GM23338 (cell line): ENCODE data around the gene PER1. TPM values are rescaled to one million over a fixed set of nuclear protein-coding genes. Genes with fewer than 3 reads are reported as not detected.

Source experiments
- ATAC-seq: fragments of 200-7000 bp; cut with Tn5 transposase; 3 replicates; pipeline ENCODE4 v1.9.1; 2020
- DNase-seq: peaks from one replicate; pipeline ENCODE4 v3.0.0-alpha.2; 2015; ENCODE audit warnings: low spot score
- H2AFZ ChIP-seq: fragments of 200-600 bp; sonication (generic); 2 replicates; pipeline ENCODE4 v1.8.0; 2016; ENCODE audit warnings: antibody characterized with exemption, mild to moderate bottlenecking, moderate library complexity
- H3F3A ChIP-seq: fragments of 200-600 bp; sonication (generic); replicated peaks from 2 replicates; pipeline ENCODE4 v1.8.0; 2017; ENCODE audit warnings: antibody characterized with exemption, mixed run types, low read depth
- H3K27ac ChIP-seq: fragments of 200-600 bp; sonication (generic); 2 replicates; pipeline ENCODE4 v1.6.1; 2016; ENCODE audit warnings: low read depth
- H3K27me3 ChIP-seq: fragments of 200-600 bp; sonication (generic); 2 replicates; pipeline ENCODE4 v1.8.0; 2016; ENCODE audit warnings: mild to moderate bottlenecking, mixed run types, moderate library complexity; ENCODE audit not compliant: insufficient read depth
- H3K36me3 ChIP-seq: fragments of 200-600 bp; sonication (generic); 2 replicates; pipeline ENCODE4 v1.8.0; 2016; ENCODE audit warnings: mild to moderate bottlenecking; ENCODE audit not compliant: insufficient read depth
- H3K4me1 ChIP-seq: fragments of 200-600 bp; sonication (generic); 2 replicates; pipeline ENCODE4 v1.8.0; 2016; ENCODE audit warnings: mild to moderate bottlenecking, moderate library complexity; ENCODE audit not compliant: insufficient read depth
- H3K4me2 ChIP-seq: fragments of 200-600 bp; sonication (generic); 2 replicates; pipeline ENCODE4 v1.7.1; 2017; ENCODE audit warnings: mixed run types
- H3K4me3 ChIP-seq: fragments of 200-600 bp; sonication (generic); 2 replicates; pipeline ENCODE4 v1.6.1; 2016; ENCODE audit warnings: mixed run types
- H3K79me2 ChIP-seq: fragments of 200-600 bp; sonication (generic); replicated peaks from 2 replicates; pipeline ENCODE4 v1.8.0; 2017; ENCODE audit warnings: mild to moderate bottlenecking; ENCODE audit not compliant: insufficient read depth
- H3K9me2 ChIP-seq: fragments of 200-600 bp; sonication (generic); 2 replicates; pipeline ENCODE4 v1.8.0; 2017; ENCODE audit not compliant: insufficient read depth
- H4K20me1 ChIP-seq: fragments of 200-600 bp; sonication (generic); replicated peaks from 2 replicates; pipeline ENCODE4 v1.8.0; 2017; ENCODE audit warnings: mild to moderate bottlenecking; ENCODE audit not compliant: insufficient read depth
- H3K27ac Mint-ChIP-seq: 2 replicates; pipeline ENCODE4 v1.8.0; 2020; ENCODE audit warnings: inconsistent platforms, mild to moderate bottlenecking, moderate library complexity, mixed read lengths
- H3K27me3 Mint-ChIP-seq: 3 replicates; pipeline ENCODE4 v1.8.0; 2022; ENCODE audit warnings: low read depth, mild to moderate bottlenecking, moderate library complexity, mixed read lengths, inconsistent platforms; ENCODE audit not compliant: insufficient read depth, poor library complexity
- H3K36me3 Mint-ChIP-seq: 3 replicates; pipeline ENCODE4 v1.8.0; 2021; ENCODE audit warnings: low read depth, mild to moderate bottlenecking, inconsistent platforms, moderate library complexity, mixed read lengths
- H3K4me1 Mint-ChIP-seq: 3 replicates; pipeline ENCODE4 v1.8.0; 2020; ENCODE audit warnings: mild to moderate bottlenecking, inconsistent platforms, mixed read lengths
- H3K4me3 Mint-ChIP-seq: 3 replicates; pipeline ENCODE4 v1.8.0; 2021; ENCODE audit warnings: moderate library complexity, mild to moderate bottlenecking, inconsistent platforms, mixed read lengths
- H3K9me3 Mint-ChIP-seq: 3 replicates; pipeline ENCODE4 v1.8.0; 2020; ENCODE audit warnings: moderate library complexity, mild to moderate bottlenecking, inconsistent platforms, mixed read lengths
- CREB1 ChIP-seq: fragments of 250-450 bp; sonication (Bioruptor Pico); IDR thresholded peaks from 2 replicates; pipeline ENCODE4 v1.5.0; 2020; ENCODE audit warnings: low read depth, mild to moderate bottlenecking, moderate library complexity
- EZH2 ChIP-seq: fragments of 200-600 bp; sonication (generic); IDR thresholded peaks from one replicate; pipeline ENCODE4 v1.8.0; 2017; ENCODE audit warnings: antibody characterized with exemption, mild to moderate bottlenecking, low read depth; ENCODE audit not compliant: unreplicated experiment
- EZH2phosphoT487 ChIP-seq: fragments of 200-600 bp; sonication (generic); IDR thresholded peaks from one replicate; pipeline ENCODE4 v1.8.1; 2018; ENCODE audit warnings: antibody characterized with exemption; ENCODE audit not compliant: unreplicated experiment
- JUNB ChIP-seq: IDR thresholded peaks from one replicate; pipeline ENCODE4 v1.6.1; 2016; ENCODE audit warnings: antibody characterized with exemption; ENCODE audit not compliant: unreplicated experiment
- NANOG ChIP-seq: IDR thresholded peaks from 2 replicates; pipeline ENCODE4 v1.6.1; 2016; ENCODE audit warnings: antibody characterized with exemption, borderline replicate concordance
- POLR2AphosphoS5 ChIP-seq: IDR thresholded peaks from 2 replicates; pipeline ENCODE4 v1.6.1; 2016; ENCODE audit warnings: antibody characterized with exemption, low read depth
- STAT1 ChIP-seq: IDR thresholded peaks from one replicate; pipeline ENCODE4 v1.6.1; 2016; ENCODE audit warnings: antibody characterized with exemption; ENCODE audit not compliant: unreplicated experiment
- ZNF114 ChIP-seq: fragments of 250-450 bp; sonication (Bioruptor Pico); IDR thresholded peaks from 2 replicates; pipeline ENCODE4 v1.5.0; 2020; ENCODE audit warnings: mild to moderate bottlenecking, moderate library complexity
- ZNF331 ChIP-seq: fragments of 250-450 bp; sonication (Bioruptor Pico); IDR thresholded peaks from 2 replicates; pipeline ENCODE4 v1.5.0; 2020; ENCODE audit warnings: low read depth, mild to moderate bottlenecking, moderate library complexity
- polyA plus RNA-seq: library from polyadenylated mRNA; unstranded; fragments of >200 nt; fragmentation: Nextera tagmentation; extraction: Ambion mirVana; gene quantifications from 2 replicates; pipeline ENCODE4 v1.2.1, GENCODE V29; 2016
- total RNA-seq: library from RNA; depleted of rRNA; stranded (reverse); fragments of >200 nt; shearing (Covaris generic); gene quantifications from 2 replicates; pipeline ENCODE4 v1.2.3, GENCODE V29; 2014
- TF ChIP-seq, protein P1 (sequence below), 2 experiments: fragments of 200-600 bp in 1 of 2; sonication (generic) in 1 of 2; conservative IDR thresholded peaks; 2 replicates each; pipeline versions ENCODE4 v1.5.1 to v1.6.1; 2016 to 2017; ENCODE audit warnings: antibody characterized with exemption in 2 of 2, low read depth in 2 of 2, mild to moderate bottlenecking in 2 of 2, moderate library complexity in 1 of 2
- TF ChIP-seq, protein P2 (sequence below): IDR thresholded peaks from 2 replicates; pipeline ENCODE4 v1.6.1; 2016; ENCODE audit warnings: antibody characterized with exemption
- TF ChIP-seq, protein P3 (sequence below): IDR thresholded peaks from one replicate; pipeline ENCODE4 v1.6.1; 2018; ENCODE audit warnings: antibody characterized with exemption; ENCODE audit not compliant: unreplicated experiment
- TF ChIP-seq, protein P4 (sequence below): fragments of 250-450 bp; sonication (Bioruptor Pico); IDR thresholded peaks from 2 replicates; pipeline ENCODE4 v1.5.0; 2020; ENCODE audit warnings: mild to moderate bottlenecking, moderate library complexity

The PER1 gene
- total and polyA plus RNA-seq, 2 experiments from 2014 or later = 12.2 to 36.1 TPM

DNA sequence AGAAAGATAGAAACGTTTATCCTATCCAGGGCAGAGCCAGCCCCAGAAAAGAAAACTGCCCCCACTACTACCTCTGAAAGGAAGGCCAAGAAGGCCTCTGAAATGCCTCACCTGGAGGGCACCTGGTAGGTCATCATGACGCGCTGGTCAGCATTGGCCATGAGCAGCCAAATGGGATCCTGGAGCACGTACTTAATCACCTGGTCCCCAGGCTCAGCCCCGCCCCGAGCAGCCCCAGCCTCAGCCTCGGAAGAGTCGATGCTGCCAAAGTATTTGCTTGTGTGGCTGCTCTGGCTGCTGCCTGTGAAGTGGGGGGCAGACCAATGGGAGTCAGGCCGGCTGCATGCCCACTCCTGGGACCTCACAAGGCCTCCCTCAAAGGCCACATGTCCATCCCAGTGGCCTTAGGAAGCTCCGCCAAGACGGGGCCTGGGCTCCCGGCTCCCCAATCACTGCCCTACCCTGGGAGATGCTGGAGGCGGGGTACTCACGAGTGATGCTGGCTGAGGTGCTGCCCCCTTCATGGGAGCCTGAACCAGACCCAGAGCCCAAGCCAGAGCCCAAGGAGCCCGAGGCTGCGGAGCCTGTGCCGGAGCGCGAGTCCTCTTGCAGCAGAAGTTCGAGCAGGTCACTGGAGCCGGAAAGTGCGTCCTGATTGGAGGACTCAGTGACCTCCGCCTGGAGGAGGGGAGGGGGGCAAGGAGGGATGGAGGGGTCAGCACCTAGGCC, 9.9 kb downstream of the PER1 start:
- TF ChIP-seq STAT1 (no peak), EZH2phosphoT487 (no peak), POLR2AphosphoS5 (no peak), ZNF331 (no peak), JUNB (no peak), EZH2 (no peak), NANOG (no peak), CREB1 (CRISPR knock-in tag) (no peak), ZNF114 (CRISPR knock-in tag) (no peak)
- TF ChIP-seq, protein P1, sequence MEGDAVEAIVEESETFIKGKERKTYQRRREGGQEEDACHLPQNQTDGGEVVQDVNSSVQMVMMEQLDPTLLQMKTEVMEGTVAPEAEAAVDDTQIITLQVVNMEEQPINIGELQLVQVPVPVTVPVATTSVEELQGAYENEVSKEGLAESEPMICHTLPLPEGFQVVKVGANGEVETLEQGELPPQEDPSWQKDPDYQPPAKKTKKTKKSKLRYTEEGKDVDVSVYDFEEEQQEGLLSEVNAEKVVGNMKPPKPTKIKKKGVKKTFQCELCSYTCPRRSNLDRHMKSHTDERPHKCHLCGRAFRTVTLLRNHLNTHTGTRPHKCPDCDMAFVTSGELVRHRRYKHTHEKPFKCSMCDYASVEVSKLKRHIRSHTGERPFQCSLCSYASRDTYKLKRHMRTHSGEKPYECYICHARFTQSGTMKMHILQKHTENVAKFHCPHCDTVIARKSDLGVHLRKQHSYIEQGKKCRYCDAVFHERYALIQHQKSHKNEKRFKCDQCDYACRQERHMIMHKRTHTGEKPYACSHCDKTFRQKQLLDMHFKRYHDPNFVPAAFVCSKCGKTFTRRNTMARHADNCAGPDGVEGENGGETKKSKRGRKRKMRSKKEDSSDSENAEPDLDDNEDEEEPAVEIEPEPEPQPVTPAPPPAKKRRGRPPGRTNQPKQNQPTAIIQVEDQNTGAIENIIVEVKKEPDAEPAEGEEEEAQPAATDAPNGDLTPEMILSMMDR (conservative IDR thresholded peaks at IDR 0.05; ENCODE audit: low read depth in 2 of 2) = no peak
- TF ChIP-seq, protein P2, sequence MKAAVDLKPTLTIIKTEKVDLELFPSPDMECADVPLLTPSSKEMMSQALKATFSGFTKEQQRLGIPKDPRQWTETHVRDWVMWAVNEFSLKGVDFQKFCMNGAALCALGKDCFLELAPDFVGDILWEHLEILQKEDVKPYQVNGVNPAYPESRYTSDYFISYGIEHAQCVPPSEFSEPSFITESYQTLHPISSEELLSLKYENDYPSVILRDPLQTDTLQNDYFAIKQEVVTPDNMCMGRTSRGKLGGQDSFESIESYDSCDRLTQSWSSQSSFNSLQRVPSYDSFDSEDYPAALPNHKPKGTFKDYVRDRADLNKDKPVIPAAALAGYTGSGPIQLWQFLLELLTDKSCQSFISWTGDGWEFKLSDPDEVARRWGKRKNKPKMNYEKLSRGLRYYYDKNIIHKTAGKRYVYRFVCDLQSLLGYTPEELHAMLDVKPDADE = no peak
- TF ChIP-seq, protein P3, sequence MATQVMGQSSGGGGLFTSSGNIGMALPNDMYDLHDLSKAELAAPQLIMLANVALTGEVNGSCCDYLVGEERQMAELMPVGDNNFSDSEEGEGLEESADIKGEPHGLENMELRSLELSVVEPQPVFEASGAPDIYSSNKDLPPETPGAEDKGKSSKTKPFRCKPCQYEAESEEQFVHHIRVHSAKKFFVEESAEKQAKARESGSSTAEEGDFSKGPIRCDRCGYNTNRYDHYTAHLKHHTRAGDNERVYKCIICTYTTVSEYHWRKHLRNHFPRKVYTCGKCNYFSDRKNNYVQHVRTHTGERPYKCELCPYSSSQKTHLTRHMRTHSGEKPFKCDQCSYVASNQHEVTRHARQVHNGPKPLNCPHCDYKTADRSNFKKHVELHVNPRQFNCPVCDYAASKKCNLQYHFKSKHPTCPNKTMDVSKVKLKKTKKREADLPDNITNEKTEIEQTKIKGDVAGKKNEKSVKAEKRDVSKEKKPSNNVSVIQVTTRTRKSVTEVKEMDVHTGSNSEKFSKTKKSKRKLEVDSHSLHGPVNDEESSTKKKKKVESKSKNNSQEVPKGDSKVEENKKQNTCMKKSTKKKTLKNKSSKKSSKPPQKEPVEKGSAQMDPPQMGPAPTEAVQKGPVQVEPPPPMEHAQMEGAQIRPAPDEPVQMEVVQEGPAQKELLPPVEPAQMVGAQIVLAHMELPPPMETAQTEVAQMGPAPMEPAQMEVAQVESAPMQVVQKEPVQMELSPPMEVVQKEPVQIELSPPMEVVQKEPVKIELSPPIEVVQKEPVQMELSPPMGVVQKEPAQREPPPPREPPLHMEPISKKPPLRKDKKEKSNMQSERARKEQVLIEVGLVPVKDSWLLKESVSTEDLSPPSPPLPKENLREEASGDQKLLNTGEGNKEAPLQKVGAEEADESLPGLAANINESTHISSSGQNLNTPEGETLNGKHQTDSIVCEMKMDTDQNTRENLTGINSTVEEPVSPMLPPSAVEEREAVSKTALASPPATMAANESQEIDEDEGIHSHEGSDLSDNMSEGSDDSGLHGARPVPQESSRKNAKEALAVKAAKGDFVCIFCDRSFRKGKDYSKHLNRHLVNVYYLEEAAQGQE = no peak
- TF ChIP-seq, protein P4, sequence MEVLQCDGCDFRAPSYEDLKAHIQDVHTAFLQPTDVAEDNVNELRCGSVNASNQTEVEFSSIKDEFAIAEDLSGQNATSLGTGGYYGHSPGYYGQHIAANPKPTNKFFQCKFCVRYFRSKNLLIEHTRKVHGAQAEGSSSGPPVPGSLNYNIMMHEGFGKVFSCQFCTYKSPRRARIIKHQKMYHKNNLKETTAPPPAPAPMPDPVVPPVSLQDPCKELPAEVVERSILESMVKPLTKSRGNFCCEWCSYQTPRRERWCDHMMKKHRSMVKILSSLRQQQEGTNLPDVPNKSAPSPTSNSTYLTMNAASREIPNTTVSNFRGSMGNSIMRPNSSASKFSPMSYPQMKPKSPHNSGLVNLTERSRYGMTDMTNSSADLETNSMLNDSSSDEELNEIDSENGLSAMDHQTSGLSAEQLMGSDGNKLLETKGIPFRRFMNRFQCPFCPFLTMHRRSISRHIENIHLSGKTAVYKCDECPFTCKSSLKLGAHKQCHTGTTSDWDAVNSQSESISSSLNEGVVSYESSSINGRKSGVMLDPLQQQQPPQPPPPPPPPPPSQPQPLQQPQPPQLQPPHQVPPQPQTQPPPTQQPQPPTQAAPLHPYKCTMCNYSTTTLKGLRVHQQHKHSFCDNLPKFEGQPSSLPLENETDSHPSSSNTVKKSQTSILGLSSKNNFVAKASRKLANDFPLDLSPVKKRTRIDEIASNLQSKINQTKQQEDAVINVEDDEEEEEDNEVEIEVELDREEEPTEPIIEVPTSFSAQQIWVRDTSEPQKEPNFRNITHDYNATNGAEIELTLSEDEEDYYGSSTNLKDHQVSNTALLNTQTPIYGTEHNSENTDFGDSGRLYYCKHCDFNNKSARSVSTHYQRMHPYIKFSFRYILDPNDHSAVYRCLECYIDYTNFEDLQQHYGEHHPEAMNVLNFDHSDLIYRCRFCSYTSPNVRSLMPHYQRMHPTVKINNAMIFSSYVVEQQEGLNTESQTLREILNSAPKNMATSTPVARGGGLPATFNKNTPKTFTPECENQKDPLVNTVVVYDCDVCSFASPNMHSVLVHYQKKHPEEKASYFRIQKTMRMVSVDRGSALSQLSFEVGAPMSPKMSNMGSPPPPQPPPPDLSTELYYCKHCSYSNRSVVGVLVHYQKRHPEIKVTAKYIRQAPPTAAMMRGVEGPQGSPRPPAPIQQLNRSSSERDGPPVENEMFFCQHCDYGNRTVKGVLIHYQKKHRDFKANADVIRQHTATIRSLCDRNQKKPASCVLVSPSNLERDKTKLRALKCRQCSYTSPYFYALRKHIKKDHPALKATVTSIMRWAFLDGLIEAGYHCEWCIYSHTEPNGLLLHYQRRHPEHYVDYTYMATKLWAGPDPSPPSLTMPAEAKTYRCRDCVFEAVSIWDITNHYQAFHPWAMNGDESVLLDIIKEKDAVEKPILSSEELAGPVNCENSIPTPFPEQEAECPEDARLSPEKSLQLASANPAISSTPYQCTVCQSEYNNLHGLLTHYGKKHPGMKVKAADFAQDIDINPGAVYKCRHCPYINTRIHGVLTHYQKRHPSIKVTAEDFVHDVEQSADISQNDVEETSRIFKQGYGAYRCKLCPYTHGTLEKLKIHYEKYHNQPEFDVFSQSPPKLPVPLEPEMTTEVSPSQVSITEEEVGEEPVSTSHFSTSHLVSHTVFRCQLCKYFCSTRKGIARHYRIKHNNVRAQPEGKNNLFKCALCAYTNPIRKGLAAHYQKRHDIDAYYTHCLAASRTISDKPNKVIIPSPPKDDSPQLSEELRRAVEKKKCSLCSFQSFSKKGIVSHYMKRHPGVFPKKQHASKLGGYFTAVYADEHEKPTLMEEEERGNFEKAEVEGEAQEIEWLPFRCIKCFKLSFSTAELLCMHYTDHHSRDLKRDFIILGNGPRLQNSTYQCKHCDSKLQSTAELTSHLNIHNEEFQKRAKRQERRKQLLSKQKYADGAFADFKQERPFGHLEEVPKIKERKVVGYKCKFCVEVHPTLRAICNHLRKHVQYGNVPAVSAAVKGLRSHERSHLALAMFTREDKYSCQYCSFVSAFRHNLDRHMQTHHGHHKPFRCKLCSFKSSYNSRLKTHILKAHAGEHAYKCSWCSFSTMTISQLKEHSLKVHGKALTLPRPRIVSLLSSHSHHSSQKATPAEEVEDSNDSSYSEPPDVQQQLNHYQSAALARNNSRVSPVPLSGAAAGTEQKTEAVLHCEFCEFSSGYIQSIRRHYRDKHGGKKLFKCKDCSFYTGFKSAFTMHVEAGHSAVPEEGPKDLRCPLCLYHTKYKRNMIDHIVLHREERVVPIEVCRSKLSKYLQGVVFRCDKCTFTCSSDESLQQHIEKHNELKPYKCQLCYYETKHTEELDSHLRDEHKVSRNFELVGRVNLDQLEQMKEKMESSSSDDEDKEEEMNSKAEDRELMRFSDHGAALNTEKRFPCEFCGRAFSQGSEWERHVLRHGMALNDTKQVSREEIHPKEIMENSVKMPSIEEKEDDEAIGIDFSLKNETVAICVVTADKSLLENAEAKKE (CRISPR knock-in tag) = no peak
- DNase-seq = no peak

More for the DNA sequence above, 9.9 kb downstream of the PER1 start:
- no peak for ATAC-seq
- Histone ChIP-seq H3K4me2 (no peak overlapping the region), H3K4me1 (peaks cover 6% of the 10 kb centered on the region; the same call in 1 of the 2 replicates), H3K4me3 (no peak overlapping the region), H3K36me3 (peaks cover 7% of the 10 kb centered on the region; the same call in 1 of the 2 replicates), H3F3A (peaks cover 22% of the 10 kb centered on the region), H3K27ac (no peak overlapping the region), H3K9me2 (no peaks in the 10 kb centered on the region), H3K27me3 (peaks cover 8% of the 10 kb centered on the region), H2AFZ (no peak overlapping the region), H3K79me2 (no peaks in the 10 kb centered on the region), H4K20me1 (no peaks in the 10 kb centered on the region)
- Mint-ChIP-seq H3K27ac (no peak overlapping the region), H3K9me3 (peaks cover 4% of the 10 kb centered on the region; the same call in 1 of the 3 replicates), H3K4me3 (no peak overlapping the region), H3K4me1 (no peaks in the 10 kb centered on the region), H3K36me3 (peaks cover 38% of the 10 kb centered on the region), H3K27me3 (peaks cover 6% of the 10 kb centered on the region)
